ENCODE measurements around the gene RNPS1.

The RNPS1 gene

GRCh38 chr16:2210386-2211365 lies 57.2 kb downstream of the RNPS1 start, which contains the start of gene BRICD5:
Gene BRICD5 (minus strand): TSS chr16:2210863. CDS start chr16:2210833, 30 bp downstream.
- DNase-seq: no peak

GRCh38 chr16:2210009-2210332 lies 58.0 kb downstream of the RNPS1 start:
- no peak for DNase-seq

- DNase-seq: no peak
These were observed 58.5 kb downstream of the RNPS1 start for GRCh38 chr16:2209258-2210008.

GRCh38 chr16:2208772-2209171 lies 59.2 kb downstream of the RNPS1 start:
- no peak for DNase-seq

GRCh38 chr16:2208308-2208707 lies 59.6 kb downstream of the RNPS1 start:
- no peak for DNase-seq

GRCh38 chr16:2207872-2208271 lies 60.1 kb downstream of the RNPS1 start:
- DNase-seq: no peak

GRCh38 chr16:2206780-2207433 lies 61.0 kb downstream of the RNPS1 start:
- DNase-seq: no peak

GRCh38 chr16:2206420-2206779 lies 61.5 kb downstream of the RNPS1 start:
- no peak for DNase-seq

GRCh38 chr16:2205967-2206313 lies 62.0 kb downstream of the RNPS1 start:
- peak in 1 of 2 experiments; percentile 28 for DNase-seq

- peak; percentile 89 to 91 for DNase-seq
These were observed 62.6 kb downstream of the RNPS1 start, which contains the start of gene MLST8 for GRCh38 chr16:2205104-2205966. Gene MLST8 (plus strand): TSS chr16:2205454. CDS start chr16:2206086, 632 bp downstream.

- DNase-seq: no peak
These were observed 63.4 kb downstream of the RNPS1 start for GRCh38 chr16:2204416-2205103.

All from stimulated activated CD4-positive, alpha-beta T cell treated with anti-CD3 and anti-CD28 coated beads, Interleukin-4, amount 100 ng/mL, for 4 hours (primary cell).